Activated CD8-positive, alpha-beta memory T cell treated with anti-CD3 and anti-CD28 coated beads for 4 hours (primary cell): ENCODE measurements around the gene PAIP2.
"Not testable (repeated sequence)": the region's sequence is repeated elsewhere in the genome, so short reads cannot be mapped to it uniquely, and the experiment has no call there.

Experiments used
- DNase-seq, 2 donors: peaks; one replicate each; pipeline ENCODE4 v3.0.0-alpha.2; 2020; ENCODE audit warnings: low read depth in 2 of 2

Gene PAIP2

DNA sequence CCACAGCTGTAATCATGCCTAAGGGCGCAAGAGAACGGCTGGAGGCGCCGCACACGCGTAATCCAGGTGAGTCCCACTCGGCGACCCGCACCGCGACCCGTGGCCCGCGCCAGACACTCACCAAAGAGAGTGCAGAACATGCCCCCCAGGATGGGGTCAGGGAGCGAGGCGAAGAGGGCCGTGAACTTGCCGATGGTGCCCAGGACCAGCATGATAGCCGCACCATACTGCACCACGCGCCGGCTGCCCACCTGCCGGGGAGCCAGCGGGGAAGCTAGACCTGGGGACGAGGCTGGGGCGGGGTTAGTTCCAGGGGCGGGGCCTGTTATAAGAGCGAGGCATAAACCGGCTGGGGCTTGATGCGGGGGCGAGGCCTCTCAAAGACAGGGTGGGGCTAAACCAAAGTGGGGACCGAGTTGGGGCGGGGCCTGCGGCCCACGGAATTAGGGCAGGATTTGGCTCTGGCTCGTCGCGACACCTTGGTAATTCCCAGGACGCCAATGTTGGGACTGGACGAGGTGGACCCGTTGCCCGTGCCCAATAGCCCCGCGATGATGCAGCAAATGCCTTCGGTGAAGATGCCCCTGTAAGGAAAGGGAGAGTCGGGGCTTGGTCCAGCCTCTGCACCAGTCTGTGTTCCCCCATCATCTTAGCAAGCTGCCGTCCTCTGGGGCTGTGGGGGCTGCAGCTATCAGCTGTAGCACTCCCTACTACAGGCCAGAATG, 36.6 kb downstream of the PAIP2 start:
- DNase-seq = no peak

- no peak for DNase-seq
These were observed 37.3 kb downstream of the PAIP2 start for GRCh38 chr5:139378941-139379361.

DNA sequence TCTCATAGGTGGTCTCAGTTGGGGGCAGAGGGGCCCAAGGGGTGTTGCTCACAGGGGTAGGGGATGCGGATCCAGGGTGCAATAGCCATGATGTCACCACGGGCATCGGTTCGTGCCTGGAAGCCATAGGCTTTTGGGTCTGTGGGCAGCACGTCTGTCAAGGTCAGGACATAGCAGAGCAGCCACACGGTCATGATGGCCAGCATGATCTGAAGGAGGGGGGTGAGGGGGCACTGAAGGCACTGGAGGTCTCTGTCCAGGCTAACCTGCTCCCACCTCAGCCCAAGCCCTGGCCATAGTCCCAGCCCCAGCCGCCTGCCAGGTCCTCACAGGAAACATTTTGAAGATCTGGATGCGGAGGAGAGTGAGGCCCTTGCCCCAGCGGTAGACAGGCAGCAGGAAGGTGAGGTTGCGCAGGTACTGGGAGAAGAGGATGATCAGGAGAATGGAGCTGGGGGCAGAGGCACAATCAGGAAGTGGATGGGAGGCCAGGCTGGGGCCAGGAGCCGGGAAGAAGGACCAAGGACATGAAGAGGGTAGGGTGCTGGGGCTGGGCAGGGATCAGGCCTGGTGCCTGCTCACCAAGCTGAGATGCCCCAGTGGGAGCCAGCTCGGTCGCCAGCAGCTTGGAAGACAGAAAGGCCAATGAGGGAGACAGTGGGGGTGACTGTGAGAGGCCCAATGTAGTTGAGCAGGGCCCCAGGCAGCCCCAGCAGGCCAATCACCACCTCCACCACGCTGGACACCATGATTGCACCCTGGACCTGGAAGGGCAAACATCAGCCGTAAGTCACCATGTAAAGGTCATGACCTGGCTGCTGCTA, 38.2 kb downstream of the PAIP2 start:
- DNase-seq = no peak

DNA sequence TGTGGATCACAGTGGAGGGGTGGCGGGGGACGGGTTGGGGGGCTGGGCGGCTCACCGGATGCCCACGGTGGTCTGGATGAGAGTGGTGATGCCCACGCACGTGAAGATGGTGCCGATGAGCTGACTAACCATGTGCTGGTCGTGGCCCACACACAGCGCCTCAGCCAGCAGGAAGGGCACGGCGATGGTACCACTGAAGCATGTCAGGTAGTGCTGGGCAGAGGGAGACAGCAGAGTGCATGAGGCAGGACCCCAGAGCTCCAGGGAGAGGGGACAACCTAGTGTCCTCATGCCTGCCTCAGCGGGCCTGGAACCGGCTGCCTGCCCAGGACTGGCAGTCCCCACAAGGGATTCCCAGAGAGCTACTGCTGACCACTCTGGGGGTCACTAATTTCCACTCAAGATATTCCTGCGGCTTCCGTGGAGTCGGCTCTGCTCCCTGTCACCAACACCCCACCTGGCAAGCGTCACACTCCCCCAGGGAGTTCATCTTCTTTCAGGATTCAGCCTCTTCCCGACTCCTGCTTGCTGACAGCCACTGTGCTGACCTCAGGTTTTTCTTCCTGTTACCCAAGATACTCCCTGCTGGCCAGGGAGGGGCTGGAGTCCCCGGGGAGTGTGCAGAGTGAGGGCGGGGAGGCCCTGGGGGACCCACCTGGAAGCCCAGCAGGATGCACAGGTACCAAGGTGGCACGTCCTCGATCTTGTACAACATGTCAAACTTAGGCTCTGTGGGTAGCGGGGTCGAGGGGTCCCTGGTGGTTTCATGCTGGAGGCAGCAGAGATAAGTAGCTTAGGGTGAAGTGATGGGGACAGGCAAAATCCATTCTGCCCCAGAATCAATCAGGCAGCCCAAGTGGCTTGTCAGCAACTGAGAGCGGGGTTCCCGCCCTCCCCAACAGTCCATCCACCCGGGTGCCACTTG, 40.4 kb downstream of the PAIP2 start:
- no peak for DNase-seq

DNA sequence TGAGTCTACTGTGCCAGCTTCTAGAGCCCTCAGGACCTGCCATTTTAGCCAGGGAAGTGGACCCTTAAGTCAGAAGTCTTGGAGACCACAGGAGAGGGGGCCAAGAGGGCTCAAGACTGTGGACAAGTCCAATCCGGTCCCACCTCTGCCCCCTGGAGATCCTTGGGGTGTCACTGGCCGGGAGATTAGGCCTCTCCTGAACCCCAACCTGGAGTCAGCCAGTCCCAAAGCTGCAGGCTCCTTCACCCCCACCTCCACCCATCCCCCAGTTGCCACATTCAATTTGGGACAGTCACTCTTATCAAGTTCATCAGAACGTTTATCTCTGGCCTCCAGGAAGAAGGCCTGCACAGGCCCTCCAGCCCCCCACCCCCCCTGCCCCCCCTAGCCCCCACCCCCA, 41.2 kb downstream of the PAIP2 start:
- DNase-seq = no peak

DNA sequence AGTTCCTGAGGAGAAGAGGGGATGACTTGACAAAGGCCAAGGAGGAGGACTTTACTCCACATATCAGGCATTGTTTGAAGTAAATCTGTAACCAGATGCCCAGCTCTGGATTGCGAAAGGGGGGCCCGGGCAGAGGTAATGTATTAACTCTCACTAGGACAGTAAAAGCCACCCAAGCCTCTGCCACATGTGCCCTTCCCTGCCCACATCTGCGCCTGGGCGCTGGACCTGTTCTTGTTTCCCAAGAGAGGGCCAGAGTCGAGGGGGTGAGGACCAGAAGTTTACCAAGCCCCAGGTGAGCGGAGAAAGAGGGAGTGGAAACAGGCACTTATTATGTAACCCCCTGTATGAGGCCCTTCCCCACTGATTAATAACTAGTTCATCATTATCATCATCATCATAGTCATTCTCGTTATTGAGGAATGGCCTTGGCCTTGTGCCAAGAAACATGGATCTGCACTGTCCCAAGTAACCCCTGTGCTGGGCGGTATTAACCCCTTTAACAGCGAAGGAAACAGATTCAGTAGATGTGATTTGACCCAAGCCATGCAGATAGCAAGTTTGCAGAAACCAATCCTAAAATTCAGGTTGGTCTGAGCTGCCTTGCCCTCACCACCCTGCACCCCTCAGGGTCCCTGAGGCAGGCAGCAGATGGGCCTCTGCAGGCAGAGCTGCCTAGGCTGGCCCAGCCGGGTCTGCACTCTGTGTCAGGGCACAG, 41.8 kb downstream of the PAIP2 start, which contains the start of gene SLC23A1:
Gene SLC23A1, minus strand, starts transcription at position 23 of the 718 bp plus-strand sequence. CDS start 44 bp downstream, outside the sequence.
- DNase-seq = no peak

GRCh38 chr5:139383993-139384590, 42.4 kb downstream of the PAIP2 start:
- DNase-seq = no peak

DNA sequence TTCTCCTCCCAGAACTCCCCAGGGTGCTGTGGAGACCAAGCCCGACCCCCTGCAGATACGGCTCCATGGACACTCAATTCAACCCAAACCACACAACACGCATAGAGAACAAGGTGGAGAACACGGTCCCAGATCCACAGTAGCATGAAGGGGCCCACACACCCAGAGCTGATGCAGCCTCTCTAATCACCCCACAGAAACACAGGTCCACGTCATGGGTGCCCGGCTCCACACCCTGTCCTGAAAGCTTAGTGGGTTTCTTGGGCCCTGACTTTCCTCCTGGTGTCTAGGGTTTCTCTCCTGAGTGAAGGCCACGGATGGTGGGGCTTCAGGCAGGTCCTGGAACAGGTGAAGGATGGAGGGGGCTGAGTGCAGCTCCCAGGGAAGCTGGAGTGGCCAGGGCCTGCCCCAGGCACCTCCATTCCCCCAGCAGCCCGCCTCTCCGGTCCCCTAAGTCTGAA, 43.0 kb downstream of the PAIP2 start:
- DNase-seq = no peak

- no peak for DNase-seq
These were observed 43.7 kb downstream of the PAIP2 start for GRCh38 chr5:139385061-139386049.

- no peak for DNase-seq
These were observed 44.4 kb downstream of the PAIP2 start for GRCh38 chr5:139386050-139386438.

- DNase-seq = not testable (repeated sequence)
These were observed 45.3 kb downstream of the PAIP2 start for GRCh38 chr5:139386956-139387355.

GRCh38 chr5:139387611-139388197, 46.0 kb downstream of the PAIP2 start:
- DNase-seq = no peak

DNA sequence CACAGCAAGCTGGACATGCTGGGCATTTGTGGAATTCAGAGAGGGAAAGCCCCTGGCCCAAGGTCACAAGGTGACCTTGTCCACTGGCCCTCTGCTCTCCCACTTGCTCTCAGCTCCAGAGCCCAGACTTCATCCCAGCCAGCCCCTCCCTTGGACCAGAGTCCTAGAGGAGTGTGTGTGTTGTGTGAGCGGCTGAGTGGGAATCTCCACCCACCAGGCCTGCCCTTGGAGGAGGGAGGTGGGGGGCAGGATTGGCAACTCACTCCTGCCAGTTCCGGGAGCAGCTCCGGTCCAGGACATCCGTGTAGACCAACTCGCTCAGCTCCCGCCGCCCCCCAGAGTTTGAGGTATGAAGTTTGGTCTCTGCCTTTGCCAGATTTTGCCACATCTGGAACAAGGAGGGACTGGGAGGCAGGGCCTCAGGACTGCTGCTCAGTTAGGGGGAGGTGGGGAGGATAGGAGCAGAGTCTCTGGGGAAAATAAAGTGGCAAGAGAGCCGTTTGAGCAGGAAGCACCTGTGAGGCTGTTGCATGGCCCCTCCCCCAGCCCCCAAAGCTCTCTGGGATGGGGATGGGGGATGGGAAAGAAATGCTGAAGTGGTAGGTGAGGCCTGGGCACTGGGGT, 46.7 kb downstream of the PAIP2 start:
- no peak for DNase-seq

DNA sequence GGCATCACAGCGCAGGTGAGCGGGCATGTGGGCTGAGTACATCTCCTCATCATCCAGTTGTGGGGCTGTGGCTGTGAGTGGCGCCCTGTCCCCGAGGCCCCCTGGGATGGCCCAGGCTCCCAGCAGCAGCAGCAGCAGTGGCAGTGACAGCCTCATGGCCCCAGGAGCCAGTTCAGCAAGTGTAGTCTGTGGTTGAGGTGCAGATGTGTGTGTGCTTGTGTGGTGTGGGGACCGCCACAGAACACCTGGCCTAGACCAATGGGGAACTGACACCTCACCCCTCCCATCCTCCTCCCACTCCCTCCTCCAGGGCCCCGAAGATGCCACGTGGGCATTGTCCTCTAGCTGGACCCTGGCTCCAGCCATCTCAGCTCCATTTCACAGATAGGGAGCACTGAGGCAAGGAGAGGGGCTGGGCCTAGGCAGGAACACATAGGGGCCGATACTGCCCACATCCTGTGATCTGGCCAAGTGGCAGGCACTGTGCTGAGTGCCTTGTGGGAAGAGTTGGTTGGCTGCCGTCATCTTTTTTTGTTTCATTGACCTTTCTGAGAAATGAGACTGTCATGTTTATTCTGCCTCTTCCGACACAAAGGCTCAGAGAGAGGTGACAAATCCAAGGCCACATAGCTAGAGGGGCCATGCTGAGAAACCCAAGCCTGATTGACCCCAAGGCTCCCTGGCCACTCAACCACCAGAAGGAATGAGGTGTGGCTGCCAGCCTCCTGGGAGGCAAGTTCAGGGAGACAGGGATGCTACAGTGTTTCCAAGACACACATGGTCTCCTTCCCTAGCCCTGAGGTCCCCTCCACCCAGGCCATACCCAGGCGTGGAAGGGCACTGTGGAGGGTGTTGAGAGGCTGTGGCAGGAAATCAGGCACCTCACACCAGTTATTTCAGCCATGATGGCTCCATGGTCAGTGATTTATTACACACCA, 48.3 kb downstream of the PAIP2 start, which contains the start of gene MZB1:
Gene MZB1, minus strand, starts transcription at position 213 of the 938 bp plus-strand sequence. Its CDS starts 57 bp downstream, at position 156.
- peak; percentile 43 to 53 for DNase-seq

DNA sequence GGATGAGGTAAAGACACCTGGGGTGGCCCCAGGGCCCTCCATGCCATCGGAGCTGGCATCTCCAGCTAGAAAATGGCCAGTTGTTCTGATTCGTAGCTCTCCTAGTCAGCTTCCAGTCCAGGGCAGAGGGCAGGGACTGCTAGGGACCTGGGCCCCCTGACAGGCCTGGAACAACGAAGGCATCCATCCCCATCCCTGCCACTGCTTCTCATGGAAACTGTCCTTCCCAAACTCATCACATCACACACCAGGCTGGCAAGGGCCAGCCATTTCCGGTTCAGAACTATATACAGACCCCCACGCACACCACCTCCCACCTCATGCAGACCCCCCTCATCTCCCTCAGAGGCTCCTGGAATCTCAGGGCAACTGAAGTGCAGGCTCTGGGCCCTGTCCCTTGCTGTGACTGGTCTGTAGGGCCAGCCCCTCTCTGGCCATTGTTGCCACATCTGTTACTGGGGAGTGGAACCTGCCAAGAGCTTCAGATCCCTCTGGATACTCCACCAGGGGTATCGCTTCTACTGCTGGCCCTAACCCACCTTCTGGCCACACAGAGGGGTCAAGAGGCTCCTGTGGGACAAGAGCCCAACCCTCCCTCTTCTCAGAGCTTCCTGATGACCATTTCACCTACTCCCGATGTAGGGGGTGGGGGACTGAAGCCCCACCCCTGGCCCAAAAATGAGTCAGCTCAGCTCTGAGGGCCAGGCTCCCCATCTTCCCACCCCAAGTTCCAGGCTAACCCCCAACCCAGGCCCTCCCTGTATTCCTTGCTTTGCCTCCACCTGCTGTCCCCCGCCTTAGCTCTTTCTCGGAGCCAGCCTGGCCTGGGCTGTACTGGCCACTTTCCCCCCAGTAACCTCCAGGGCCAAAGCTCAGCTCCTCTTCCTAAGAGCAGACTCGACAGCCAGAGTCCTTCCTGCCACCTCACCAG, 49.2 kb downstream of the PAIP2 start:
- DNase-seq = no peak
